ENCODE measurements around the gene EMILIN3.

The EMILIN3 gene

GRCh38 chr20:41362748-41363140 is 3.9 kb downstream of the EMILIN3 start:
- no peak for DNase-seq

- no peak for DNase-seq
Observed at GRCh38 chr20:41361757-41362747, 4.6 kb downstream of the EMILIN3 start.

GRCh38 chr20:41360831-41361756 is 5.5 kb downstream of the EMILIN3 start:
- no peak for DNase-seq

GRCh38 chr20:41359541-41360011 is 7.0 kb downstream of the EMILIN3 start:
- DNase-seq = no peak

- DNase-seq = no peak
Observed at GRCh38 chr20:41358717-41359116, 7.9 kb downstream of the EMILIN3 start.

- no peak for DNase-seq
Observed at GRCh38 chr20:41358230-41358629, 8.4 kb downstream of the EMILIN3 start.

- no peak for DNase-seq
Observed at GRCh38 chr20:41357424-41358163, 9.0 kb downstream of the EMILIN3 start.

- no peak for DNase-seq
Observed at GRCh38 chr20:41356951-41357350, 9.7 kb downstream of the EMILIN3 start.

GRCh38 chr20:41355598-41356203 is 10.9 kb downstream of the EMILIN3 start:
- no peak for DNase-seq

GRCh38 chr20:41355192-41355591 is 11.4 kb downstream of the EMILIN3 start:
- DNase-seq = no peak

GRCh38 chr20:41353530-41353929 is 13.1 kb downstream of the EMILIN3 start:
- DNase-seq = no peak

- no peak for DNase-seq
Observed at GRCh38 chr20:41352666-41353065, 14.0 kb downstream of the EMILIN3 start.

- DNase-seq = no peak
Observed at GRCh38 chr20:41352106-41352505, 14.5 kb downstream of the EMILIN3 start.

GRCh38 chr20:41350408-41350962 is 16.1 kb downstream of the EMILIN3 start:
- no peak for DNase-seq

- no peak for DNase-seq
Observed at GRCh38 chr20:41349943-41350342, 16.7 kb downstream of the EMILIN3 start.

- DNase-seq = no peak
Observed at GRCh38 chr20:41349266-41349665, 17.4 kb downstream of the EMILIN3 start.

- no peak for DNase-seq
Observed at GRCh38 chr20:41348430-41349172, 18.0 kb downstream of the EMILIN3 start.

- no peak for DNase-seq
Observed at GRCh38 chr20:41347523-41348429, 18.8 kb downstream of the EMILIN3 start.

GRCh38 chr20:41345729-41346067 is 20.9 kb downstream of the EMILIN3 start:
- DNase-seq = no peak

Data from CD4-positive, alpha-beta T cell treated with Interleukin-4 for 1 hour (primary cell).